GM23338 (cell line): ENCODE results near the gene C4orf36. TPM values are rescaled to one million over a fixed set of nuclear protein-coding genes. Genes with fewer than 3 reads are reported as not detected.

Experiments used
- ATAC-seq: fragments of 200-7000 bp; cut with Tn5 transposase; 3 replicates; pipeline ENCODE4 v1.9.1; 2020
- DNase-seq: peaks from one replicate; pipeline ENCODE4 v3.0.0-alpha.2; 2015; ENCODE audit warnings: low spot score
- H2AFZ ChIP-seq: fragments of 200-600 bp; sonication (generic); 2 replicates; pipeline ENCODE4 v1.8.0; 2016; ENCODE audit warnings: antibody characterized with exemption, mild to moderate bottlenecking, moderate library complexity
- H3F3A ChIP-seq: fragments of 200-600 bp; sonication (generic); replicated peaks from 2 replicates; pipeline ENCODE4 v1.8.0; 2017; ENCODE audit warnings: antibody characterized with exemption, mixed run types, low read depth
- H3K27ac ChIP-seq: fragments of 200-600 bp; sonication (generic); 2 replicates; pipeline ENCODE4 v1.6.1; 2016; ENCODE audit warnings: low read depth
- H3K27me3 ChIP-seq: fragments of 200-600 bp; sonication (generic); 2 replicates; pipeline ENCODE4 v1.8.0; 2016; ENCODE audit warnings: mild to moderate bottlenecking, mixed run types, moderate library complexity; ENCODE audit not compliant: insufficient read depth
- H3K36me3 ChIP-seq: fragments of 200-600 bp; sonication (generic); 2 replicates; pipeline ENCODE4 v1.8.0; 2016; ENCODE audit warnings: mild to moderate bottlenecking; ENCODE audit not compliant: insufficient read depth
- H3K4me1 ChIP-seq: fragments of 200-600 bp; sonication (generic); 2 replicates; pipeline ENCODE4 v1.8.0; 2016; ENCODE audit warnings: mild to moderate bottlenecking, moderate library complexity; ENCODE audit not compliant: insufficient read depth
- H3K4me2 ChIP-seq: fragments of 200-600 bp; sonication (generic); 2 replicates; pipeline ENCODE4 v1.7.1; 2017; ENCODE audit warnings: mixed run types
- H3K4me3 ChIP-seq: fragments of 200-600 bp; sonication (generic); 2 replicates; pipeline ENCODE4 v1.6.1; 2016; ENCODE audit warnings: mixed run types
- H3K79me2 ChIP-seq: fragments of 200-600 bp; sonication (generic); replicated peaks from 2 replicates; pipeline ENCODE4 v1.8.0; 2017; ENCODE audit warnings: mild to moderate bottlenecking; ENCODE audit not compliant: insufficient read depth
- H3K9me2 ChIP-seq: fragments of 200-600 bp; sonication (generic); 2 replicates; pipeline ENCODE4 v1.8.0; 2017; ENCODE audit not compliant: insufficient read depth
- H4K20me1 ChIP-seq: fragments of 200-600 bp; sonication (generic); replicated peaks from 2 replicates; pipeline ENCODE4 v1.8.0; 2017; ENCODE audit warnings: mild to moderate bottlenecking; ENCODE audit not compliant: insufficient read depth
- H3K27ac Mint-ChIP-seq: 2 replicates; pipeline ENCODE4 v1.8.0; 2020; ENCODE audit warnings: inconsistent platforms, mild to moderate bottlenecking, moderate library complexity, mixed read lengths
- H3K27me3 Mint-ChIP-seq: 3 replicates; pipeline ENCODE4 v1.8.0; 2022; ENCODE audit warnings: low read depth, mild to moderate bottlenecking, moderate library complexity, mixed read lengths, inconsistent platforms; ENCODE audit not compliant: insufficient read depth, poor library complexity
- H3K36me3 Mint-ChIP-seq: 3 replicates; pipeline ENCODE4 v1.8.0; 2021; ENCODE audit warnings: low read depth, mild to moderate bottlenecking, inconsistent platforms, moderate library complexity, mixed read lengths
- H3K4me1 Mint-ChIP-seq: 3 replicates; pipeline ENCODE4 v1.8.0; 2020; ENCODE audit warnings: mild to moderate bottlenecking, inconsistent platforms, mixed read lengths
- H3K4me3 Mint-ChIP-seq: 3 replicates; pipeline ENCODE4 v1.8.0; 2021; ENCODE audit warnings: moderate library complexity, mild to moderate bottlenecking, inconsistent platforms, mixed read lengths
- H3K9me3 Mint-ChIP-seq: 3 replicates; pipeline ENCODE4 v1.8.0; 2020; ENCODE audit warnings: moderate library complexity, mild to moderate bottlenecking, inconsistent platforms, mixed read lengths
- CREB1 ChIP-seq: fragments of 250-450 bp; sonication (Bioruptor Pico); IDR thresholded peaks from 2 replicates; pipeline ENCODE4 v1.5.0; 2020; ENCODE audit warnings: low read depth, mild to moderate bottlenecking, moderate library complexity
- CTCF ChIP-seq, 2 experiments: fragments of 200-600 bp in 1 of 2; sonication (generic) in 1 of 2; conservative IDR thresholded peaks; 2 replicates each; pipeline versions ENCODE4 v1.5.1 to v1.6.1; 2016 to 2017; ENCODE audit warnings: antibody characterized with exemption in 2 of 2, low read depth in 2 of 2, mild to moderate bottlenecking in 2 of 2, moderate library complexity in 1 of 2
- EZH2 ChIP-seq: fragments of 200-600 bp; sonication (generic); IDR thresholded peaks from one replicate; pipeline ENCODE4 v1.8.0; 2017; ENCODE audit warnings: antibody characterized with exemption, mild to moderate bottlenecking, low read depth; ENCODE audit not compliant: unreplicated experiment
- EZH2phosphoT487 ChIP-seq: fragments of 200-600 bp; sonication (generic); IDR thresholded peaks from one replicate; pipeline ENCODE4 v1.8.1; 2018; ENCODE audit warnings: antibody characterized with exemption; ENCODE audit not compliant: unreplicated experiment
- JUNB ChIP-seq: IDR thresholded peaks from one replicate; pipeline ENCODE4 v1.6.1; 2016; ENCODE audit warnings: antibody characterized with exemption; ENCODE audit not compliant: unreplicated experiment
- NANOG ChIP-seq: IDR thresholded peaks from 2 replicates; pipeline ENCODE4 v1.6.1; 2016; ENCODE audit warnings: antibody characterized with exemption, borderline replicate concordance
- POLR2AphosphoS5 ChIP-seq: IDR thresholded peaks from 2 replicates; pipeline ENCODE4 v1.6.1; 2016; ENCODE audit warnings: antibody characterized with exemption, low read depth
- REST ChIP-seq: IDR thresholded peaks from one replicate; pipeline ENCODE4 v1.6.1; 2018; ENCODE audit warnings: antibody characterized with exemption; ENCODE audit not compliant: unreplicated experiment
- STAT1 ChIP-seq: IDR thresholded peaks from one replicate; pipeline ENCODE4 v1.6.1; 2016; ENCODE audit warnings: antibody characterized with exemption; ENCODE audit not compliant: unreplicated experiment
- ZNF114 ChIP-seq: fragments of 250-450 bp; sonication (Bioruptor Pico); IDR thresholded peaks from 2 replicates; pipeline ENCODE4 v1.5.0; 2020; ENCODE audit warnings: mild to moderate bottlenecking, moderate library complexity
- ZNF331 ChIP-seq: fragments of 250-450 bp; sonication (Bioruptor Pico); IDR thresholded peaks from 2 replicates; pipeline ENCODE4 v1.5.0; 2020; ENCODE audit warnings: low read depth, mild to moderate bottlenecking, moderate library complexity
- ZNF462 ChIP-seq: fragments of 250-450 bp; sonication (Bioruptor Pico); IDR thresholded peaks from 2 replicates; pipeline ENCODE4 v1.5.0; 2020; ENCODE audit warnings: mild to moderate bottlenecking, moderate library complexity
- polyA plus RNA-seq: library from polyadenylated mRNA; unstranded; fragments of >200 nt; fragmentation: Nextera tagmentation; extraction: Ambion mirVana; gene quantifications from 2 replicates; pipeline ENCODE4 v1.2.1, GENCODE V29; 2016
- total RNA-seq: library from RNA; depleted of rRNA; stranded (reverse); fragments of >200 nt; shearing (Covaris generic); gene quantifications from 2 replicates; pipeline ENCODE4 v1.2.3, GENCODE V29; 2014
- TF ChIP-seq, protein P1 (sequence below): IDR thresholded peaks from 2 replicates; pipeline ENCODE4 v1.6.1; 2016; ENCODE audit warnings: antibody characterized with exemption

C4orf36 gene
- total and polyA plus RNA-seq, 2 experiments from 2014 or later = 1.1 to 1.6 TPM

- no peak overlapping the region for H3K27ac Mint-ChIP-seq
- H3K27ac ChIP-seq = no peak overlapping the region
- no peaks in the 10 kb centered on the region for H4K20me1 ChIP-seq
- no peaks in the 10 kb centered on the region for H3K9me3 Mint-ChIP-seq
- H3K4me3 Mint-ChIP-seq = no peak overlapping the region
- ATAC-seq = no peak
- H3K36me3 ChIP-seq = no peaks in the 10 kb centered on the region
- peaks cover 3% of the 10 kb centered on the region for H3K27me3 Mint-ChIP-seq
- no peak for TF ChIP-seq CREB1 (CRISPR knock-in tag)
- TF ChIP-seq CTCF (conservative IDR thresholded peaks at IDR 0.05; ENCODE audit: low read depth in 2 of 2) = no peak
- TF ChIP-seq JUNB = no peak
- TF ChIP-seq, protein P1, sequence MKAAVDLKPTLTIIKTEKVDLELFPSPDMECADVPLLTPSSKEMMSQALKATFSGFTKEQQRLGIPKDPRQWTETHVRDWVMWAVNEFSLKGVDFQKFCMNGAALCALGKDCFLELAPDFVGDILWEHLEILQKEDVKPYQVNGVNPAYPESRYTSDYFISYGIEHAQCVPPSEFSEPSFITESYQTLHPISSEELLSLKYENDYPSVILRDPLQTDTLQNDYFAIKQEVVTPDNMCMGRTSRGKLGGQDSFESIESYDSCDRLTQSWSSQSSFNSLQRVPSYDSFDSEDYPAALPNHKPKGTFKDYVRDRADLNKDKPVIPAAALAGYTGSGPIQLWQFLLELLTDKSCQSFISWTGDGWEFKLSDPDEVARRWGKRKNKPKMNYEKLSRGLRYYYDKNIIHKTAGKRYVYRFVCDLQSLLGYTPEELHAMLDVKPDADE = no peak
- no peak for TF ChIP-seq ZNF331 (CRISPR knock-in tag)
- no peak for TF ChIP-seq ZNF462 (CRISPR knock-in tag)
- no peak for TF ChIP-seq EZH2phosphoT487
- TF ChIP-seq EZH2 = no peak
- TF ChIP-seq NANOG = no peak
- no peak for TF ChIP-seq ZNF114 (CRISPR knock-in tag)
- TF ChIP-seq POLR2AphosphoS5 = no peak
- TF ChIP-seq REST = no peak
- no peak for TF ChIP-seq STAT1
- H3K4me3 ChIP-seq = no peak overlapping the region
- no peak overlapping the region for H3K4me2 ChIP-seq
- peaks cover 7% of the 10 kb centered on the region for H3K4me1 Mint-ChIP-seq
- no peaks in the 10 kb centered on the region for H3K4me1 ChIP-seq
- no peak for DNase-seq
- no peaks in the 10 kb centered on the region for H3K36me3 Mint-ChIP-seq
- no peaks in the 10 kb centered on the region for H3K27me3 ChIP-seq
- H3F3A ChIP-seq = no peaks in the 10 kb centered on the region
- peaks cover 5% of the 10 kb centered on the region for H3K9me2 ChIP-seq
- peak overlapping the region; percentile 74; the same call in 1 of the 2 replicates for H2AFZ ChIP-seq
- H3K79me2 ChIP-seq = no peaks in the 10 kb centered on the region
These were observed 44.7 kb downstream of the C4orf36 start for GRCh38 chr4:86847571-86847970.
